AG09319 (cell line): ENCODE measurements around the gene CACNA2D3.

Experiments
- DNase-seq: peaks from one replicate; pipeline ENCODE4 v3.0.0-alpha.2; 2010; ENCODE audit warnings: low read depth; ENCODE audit errors: extremely low read depth
- CTCF ChIP-seq: IDR thresholded peaks from 2 replicates; pipeline ENCODE4 v1.5.1; 2011; ENCODE audit warnings: low read depth, mild to moderate bottlenecking, inconsistent platforms, low read length, moderate library complexity

The CACNA2D3 gene

DNA sequence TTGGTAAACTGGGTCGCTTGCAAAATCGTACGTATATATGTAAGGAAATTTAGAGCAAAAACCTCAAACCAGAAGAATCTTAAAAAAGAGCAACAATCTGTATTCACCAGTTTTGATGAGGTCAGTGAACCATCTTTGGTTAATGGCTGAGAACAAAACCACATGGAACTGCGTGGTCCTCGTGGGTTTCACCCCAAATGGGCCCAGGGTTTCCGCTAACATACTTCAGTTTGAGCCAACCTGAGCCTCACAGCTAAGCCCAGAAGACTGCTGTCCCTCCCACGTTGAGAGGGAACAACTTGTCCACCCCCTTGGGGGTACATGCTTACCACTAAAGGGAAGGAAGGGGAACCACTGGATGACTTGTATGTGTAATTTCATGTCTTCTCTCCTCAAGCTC is 204.6 kb downstream of the CACNA2D3 start:
- no peak for DNase-seq
- TF ChIP-seq CTCF, result no peak

- TF ChIP-seq CTCF, result no peak
- DNase-seq, result no peak
Observed at GRCh38 chr3:54331341-54331740, 209.0 kb downstream of the CACNA2D3 start.

DNA sequence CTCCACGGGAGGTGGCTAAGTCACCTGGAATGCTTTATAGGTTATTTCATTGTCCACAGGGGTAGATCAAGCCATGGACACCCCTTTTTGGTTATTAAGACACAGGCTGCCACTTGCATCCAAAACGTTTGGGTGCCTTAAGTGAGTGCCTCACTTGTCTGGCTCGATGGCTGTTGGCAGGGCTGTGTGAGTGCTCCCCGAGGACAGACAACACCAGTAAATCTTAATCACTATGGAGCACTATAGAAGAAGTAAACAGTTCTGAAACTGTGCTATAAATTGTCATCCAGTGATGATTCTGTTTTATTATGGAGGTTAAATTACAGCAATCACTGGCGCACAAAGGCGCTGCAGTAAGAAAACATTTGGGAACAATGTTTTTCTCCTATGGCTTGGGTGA is 215.5 kb downstream of the CACNA2D3 start:
- DNase-seq, result no peak
- no peak for TF ChIP-seq CTCF

- no peak for DNase-seq
Observed at GRCh38 chr3:54339608-54340007, 217.3 kb downstream of the CACNA2D3 start.

GRCh38 chr3:54341811-54342210 is 219.5 kb downstream of the CACNA2D3 start:
- TF ChIP-seq CTCF, result no peak
- no peak for DNase-seq

More at GRCh38 chr3:54339608-54340007, 217.3 kb downstream of the CACNA2D3 start:
- no peak for TF ChIP-seq CTCF

- no peak for DNase-seq
- no peak for TF ChIP-seq CTCF
Observed at GRCh38 chr3:54342676-54343075, 220.3 kb downstream of the CACNA2D3 start.

DNA sequence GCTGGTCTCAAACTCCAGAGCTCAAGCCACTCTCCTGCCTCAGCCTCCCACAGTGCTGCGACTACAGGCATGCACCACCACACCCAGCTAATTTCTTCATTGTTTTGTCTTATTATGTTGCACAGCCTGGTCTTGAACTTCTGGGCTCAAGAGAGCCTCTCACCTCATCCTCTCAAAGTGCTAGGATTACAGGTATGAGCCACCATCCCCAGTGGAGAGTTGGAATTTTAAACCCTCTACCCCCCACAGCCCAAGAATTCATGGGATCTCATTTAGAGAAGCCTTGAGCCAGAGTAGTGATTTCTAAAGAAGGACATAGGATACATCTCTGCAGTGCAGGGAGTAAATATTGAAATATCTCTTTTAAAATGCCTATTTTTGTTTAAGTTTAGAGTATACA is 221.1 kb downstream of the CACNA2D3 start:
- TF ChIP-seq CTCF, result no peak
- no peak for DNase-seq
